Measurements from ENCODE around the gene SCTR. TPM values are rescaled to one million over a fixed set of nuclear protein-coding genes. Genes with fewer than 3 reads are reported as not detected.
A peak's percentile ranks its signal among the peaks of the same experiment; 100 is the strongest.

SCTR gene
- total and polyA plus RNA-seq, 2 of the 13 experiments (the other 11 are each of a cell fraction or from before 2014, with no cell fraction given): not detected

DNA sequence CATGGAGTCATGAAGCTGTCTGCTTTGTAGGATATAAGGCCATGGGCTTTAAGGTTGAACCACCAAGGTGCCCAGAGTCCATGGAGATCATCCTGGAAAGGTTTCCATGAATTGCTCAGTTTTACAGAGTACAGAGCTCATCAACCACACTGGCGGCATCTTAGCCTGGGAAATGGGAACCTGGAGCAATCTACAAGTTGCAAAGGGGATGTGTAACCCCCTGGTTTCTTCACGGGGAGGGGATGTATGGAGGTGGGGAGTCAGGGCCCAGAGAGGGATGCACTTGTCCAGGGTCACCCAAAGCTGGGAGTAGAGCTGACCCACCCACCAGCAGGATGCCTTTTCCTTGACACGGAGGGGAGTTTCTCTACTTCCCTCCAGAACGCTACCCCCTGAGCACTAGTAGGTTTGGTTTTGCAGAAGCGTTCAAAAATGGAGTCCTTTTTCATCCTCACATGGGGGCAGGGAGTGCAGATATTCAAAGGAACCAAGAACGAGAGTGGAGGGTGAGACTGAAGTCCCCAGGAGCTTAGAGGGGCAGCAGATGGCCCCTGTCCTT, 85.5 kb downstream of the SCTR start (continued):
- TF ChIP-seq, protein P1, sequence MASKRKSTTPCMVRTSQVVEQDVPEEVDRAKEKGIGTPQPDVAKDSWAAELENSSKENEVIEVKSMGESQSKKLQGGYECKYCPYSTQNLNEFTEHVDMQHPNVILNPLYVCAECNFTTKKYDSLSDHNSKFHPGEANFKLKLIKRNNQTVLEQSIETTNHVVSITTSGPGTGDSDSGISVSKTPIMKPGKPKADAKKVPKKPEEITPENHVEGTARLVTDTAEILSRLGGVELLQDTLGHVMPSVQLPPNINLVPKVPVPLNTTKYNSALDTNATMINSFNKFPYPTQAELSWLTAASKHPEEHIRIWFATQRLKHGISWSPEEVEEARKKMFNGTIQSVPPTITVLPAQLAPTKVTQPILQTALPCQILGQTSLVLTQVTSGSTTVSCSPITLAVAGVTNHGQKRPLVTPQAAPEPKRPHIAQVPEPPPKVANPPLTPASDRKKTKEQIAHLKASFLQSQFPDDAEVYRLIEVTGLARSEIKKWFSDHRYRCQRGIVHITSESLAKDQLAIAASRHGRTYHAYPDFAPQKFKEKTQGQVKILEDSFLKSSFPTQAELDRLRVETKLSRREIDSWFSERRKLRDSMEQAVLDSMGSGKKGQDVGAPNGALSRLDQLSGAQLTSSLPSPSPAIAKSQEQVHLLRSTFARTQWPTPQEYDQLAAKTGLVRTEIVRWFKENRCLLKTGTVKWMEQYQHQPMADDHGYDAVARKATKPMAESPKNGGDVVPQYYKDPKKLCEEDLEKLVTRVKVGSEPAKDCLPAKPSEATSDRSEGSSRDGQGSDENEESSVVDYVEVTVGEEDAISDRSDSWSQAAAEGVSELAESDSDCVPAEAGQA (IDR thresholded peaks at IDR 0.05; ENCODE audit: low read depth): no peak
- TF ChIP-seq, protein P1 (CRISPR knock-in tag; IDR thresholded peaks at IDR 0.05; ENCODE audit: borderline replicate concordance): no peak
- TF ChIP-seq MTF1 (CRISPR knock-in tag; IDR thresholded peaks at IDR 0.05) (no peak), CHD2 (IDR thresholded peaks at IDR 0.05; ENCODE audit: low read depth, low read length) (no peak), SPEN (CRISPR knock-in tag; IDR thresholded peaks at IDR 0.05; ENCODE audit: low read depth) (peak; percentile 47; the same call in 1 of the 2 replicates), ZNF83 (CRISPR knock-in tag; IDR thresholded peaks at IDR 0.05; ENCODE audit: borderline replicate concordance) (no peak), HNRNPL (IDR thresholded peaks at IDR 0.05; ENCODE audit: low read depth, low read length) (no peak), HOXA7 (CRISPR knock-in tag; IDR thresholded peaks at IDR 0.05) (no peak), ZNF644 (CRISPR knock-in tag; IDR thresholded peaks at IDR 0.05; ENCODE audit: low read depth) (no peak), BRCA1 (CRISPR knock-in tag; IDR thresholded peaks at IDR 0.05) (no peak), ZNF567 (CRISPR knock-in tag; IDR thresholded peaks at IDR 0.05; ENCODE audit: borderline replicate concordance) (no peak), RELA (CRISPR knock-in tag; IDR thresholded peaks at IDR 0.05) (no peak), ZNF292 (CRISPR knock-in tag; IDR thresholded peaks at IDR 0.05; ENCODE audit: borderline replicate concordance, low read depth) (no peak), ZNF615 (CRISPR knock-in tag; IDR thresholded peaks at IDR 0.05; ENCODE audit: borderline replicate concordance) (0 out of 2 replicates have a peak, but pooled peaks have one; percentile 46), KDM6A (CRISPR knock-in tag; IDR thresholded peaks at IDR 0.05; ENCODE audit: low read depth) (no peak), ZNF614 (CRISPR knock-in tag; IDR thresholded peaks at IDR 0.05; ENCODE audit: borderline replicate concordance) (no peak)
- TF ChIP-seq, protein P2, sequence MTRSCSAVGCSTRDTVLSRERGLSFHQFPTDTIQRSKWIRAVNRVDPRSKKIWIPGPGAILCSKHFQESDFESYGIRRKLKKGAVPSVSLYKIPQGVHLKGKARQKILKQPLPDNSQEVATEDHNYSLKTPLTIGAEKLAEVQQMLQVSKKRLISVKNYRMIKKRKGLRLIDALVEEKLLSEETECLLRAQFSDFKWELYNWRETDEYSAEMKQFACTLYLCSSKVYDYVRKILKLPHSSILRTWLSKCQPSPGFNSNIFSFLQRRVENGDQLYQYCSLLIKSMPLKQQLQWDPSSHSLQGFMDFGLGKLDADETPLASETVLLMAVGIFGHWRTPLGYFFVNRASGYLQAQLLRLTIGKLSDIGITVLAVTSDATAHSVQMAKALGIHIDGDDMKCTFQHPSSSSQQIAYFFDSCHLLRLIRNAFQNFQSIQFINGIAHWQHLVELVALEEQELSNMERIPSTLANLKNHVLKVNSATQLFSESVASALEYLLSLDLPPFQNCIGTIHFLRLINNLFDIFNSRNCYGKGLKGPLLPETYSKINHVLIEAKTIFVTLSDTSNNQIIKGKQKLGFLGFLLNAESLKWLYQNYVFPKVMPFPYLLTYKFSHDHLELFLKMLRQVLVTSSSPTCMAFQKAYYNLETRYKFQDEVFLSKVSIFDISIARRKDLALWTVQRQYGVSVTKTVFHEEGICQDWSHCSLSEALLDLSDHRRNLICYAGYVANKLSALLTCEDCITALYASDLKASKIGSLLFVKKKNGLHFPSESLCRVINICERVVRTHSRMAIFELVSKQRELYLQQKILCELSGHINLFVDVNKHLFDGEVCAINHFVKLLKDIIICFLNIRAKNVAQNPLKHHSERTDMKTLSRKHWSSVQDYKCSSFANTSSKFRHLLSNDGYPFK (CRISPR knock-in tag; IDR thresholded peaks at IDR 0.05; ENCODE audit: borderline replicate concordance): no peak
- TF ChIP-seq, protein P3, sequence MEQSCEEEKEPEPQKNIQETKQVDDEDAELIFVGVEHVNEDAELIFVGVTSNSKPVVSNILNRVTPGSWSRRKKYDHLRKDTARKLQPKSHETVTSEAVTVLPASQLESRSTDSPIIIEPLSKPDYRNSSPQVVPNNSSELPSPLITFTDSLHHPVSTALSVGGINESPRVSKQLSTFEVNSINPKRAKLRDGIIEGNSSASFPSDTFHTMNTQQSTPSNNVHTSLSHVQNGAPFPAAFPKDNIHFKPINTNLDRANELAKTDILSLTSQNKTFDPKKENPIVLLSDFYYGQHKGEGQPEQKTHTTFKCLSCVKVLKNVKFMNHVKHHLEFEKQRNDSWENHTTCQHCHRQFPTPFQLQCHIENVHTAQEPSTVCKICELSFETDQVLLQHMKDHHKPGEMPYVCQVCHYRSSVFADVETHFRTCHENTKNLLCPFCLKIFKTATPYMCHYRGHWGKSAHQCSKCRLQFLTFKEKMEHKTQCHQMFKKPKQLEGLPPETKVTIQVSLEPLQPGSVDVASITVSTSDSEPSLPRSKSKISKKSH (CRISPR knock-in tag; IDR thresholded peaks at IDR 0.05; ENCODE audit: borderline replicate concordance): no peak
